GM19468 (cell line): ENCODE results near the gene PHOX2B.

ENCODE experiments used
- ATAC-seq: cut with Tn5 transposase; IDR thresholded peaks from one replicate; pipeline ENCODE4 v1.9.1; 2021; ENCODE audit warnings: mild to moderate bottlenecking, moderate library complexity, moderate number of reproducible peaks; ENCODE audit not compliant: unreplicated experiment; ENCODE audit errors: extremely low read depth

The PHOX2B gene

DNA sequence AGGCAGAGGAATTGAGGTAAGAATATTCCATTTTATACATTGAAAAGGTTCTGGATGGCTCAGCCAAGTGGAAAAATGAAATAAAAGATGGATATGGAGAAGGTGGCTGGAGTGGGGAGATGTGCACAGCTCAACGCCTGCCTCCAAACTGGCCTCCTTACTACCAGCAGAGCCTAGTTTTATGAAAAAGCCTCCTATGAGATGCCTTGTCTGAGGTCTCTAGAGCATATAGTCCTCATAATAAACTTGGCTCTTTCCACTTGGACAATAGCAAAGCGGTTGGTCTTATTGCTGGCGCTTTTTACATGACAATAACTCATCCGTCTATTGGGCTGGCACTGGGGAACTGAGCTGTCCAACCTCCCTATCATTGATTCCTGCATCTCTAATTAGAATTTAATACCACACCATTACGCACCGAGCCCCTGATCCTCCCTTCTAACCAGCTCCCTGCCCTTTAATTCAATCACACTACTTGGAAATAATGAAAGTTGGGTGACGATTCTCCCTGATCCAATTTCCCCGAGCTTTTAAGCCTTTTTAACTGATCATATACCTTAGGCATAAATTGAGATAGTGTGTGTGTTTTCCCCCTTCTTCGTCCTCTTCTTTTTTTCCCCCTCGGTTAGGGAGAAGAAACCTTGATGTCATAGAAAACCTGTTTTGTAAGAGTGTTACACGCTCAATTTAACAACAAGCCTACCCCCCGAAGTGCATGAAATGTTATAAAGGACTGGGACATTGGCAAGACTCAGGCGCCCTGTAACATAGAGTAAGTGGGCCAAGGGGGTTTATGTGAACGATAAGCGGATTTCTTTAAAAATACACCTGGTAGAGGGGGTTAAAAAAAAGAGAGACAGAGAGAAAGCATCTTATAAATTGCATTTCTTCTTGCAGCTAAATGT lies at the start of gene PHOX2B:
TSS of gene PHOX2B (minus strand) at position 155 of the 905 bp plus-strand sequence. CDS start at position 40, 115 bp downstream.
- no peak for ATAC-seq

- ATAC-seq, result no peak
These were observed 48.7 kb upstream of the PHOX2B start for GRCh38 chr4:41797260-41797659.

GRCh38 chr4:41796545-41797210 lies 48.2 kb upstream of the PHOX2B start:
- ATAC-seq, result no peak

DNA sequence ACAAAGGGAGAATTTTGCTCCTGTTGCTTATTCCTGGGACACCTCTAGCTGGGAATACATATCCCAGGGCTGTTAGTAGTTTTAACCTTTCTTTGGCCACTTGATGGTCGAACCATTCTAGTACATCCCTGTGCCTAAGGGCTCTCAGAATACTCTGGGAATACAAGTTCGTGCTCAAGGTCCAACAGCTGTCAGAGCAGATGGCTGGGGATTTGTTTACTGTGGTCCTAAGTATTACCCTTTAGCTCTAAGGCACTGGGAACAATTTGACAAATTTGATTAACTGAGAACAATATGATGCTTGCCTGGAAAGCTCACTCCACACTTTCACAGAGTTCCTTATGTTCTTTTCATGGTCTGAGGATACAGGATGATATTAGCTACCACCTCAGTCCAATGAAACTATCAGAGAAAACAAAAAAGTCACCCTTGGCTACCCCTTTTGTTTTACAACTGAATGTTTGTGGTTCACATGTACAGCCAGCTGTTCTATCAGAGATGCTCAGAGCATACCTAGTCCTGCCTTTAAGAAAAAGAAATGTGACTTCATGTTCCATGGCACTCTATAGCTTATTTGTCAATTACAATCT lies 47.4 kb upstream of the PHOX2B start:
- no peak for ATAC-seq

- ATAC-seq, result no peak
These were observed 43.6 kb upstream of the PHOX2B start for GRCh38 chr4:41792166-41792565.

- ATAC-seq, result no peak
These were observed 43.0 kb upstream of the PHOX2B start for GRCh38 chr4:41791557-41791956.

GRCh38 chr4:41787931-41788330 lies 39.4 kb upstream of the PHOX2B start:
- no peak for ATAC-seq

DNA sequence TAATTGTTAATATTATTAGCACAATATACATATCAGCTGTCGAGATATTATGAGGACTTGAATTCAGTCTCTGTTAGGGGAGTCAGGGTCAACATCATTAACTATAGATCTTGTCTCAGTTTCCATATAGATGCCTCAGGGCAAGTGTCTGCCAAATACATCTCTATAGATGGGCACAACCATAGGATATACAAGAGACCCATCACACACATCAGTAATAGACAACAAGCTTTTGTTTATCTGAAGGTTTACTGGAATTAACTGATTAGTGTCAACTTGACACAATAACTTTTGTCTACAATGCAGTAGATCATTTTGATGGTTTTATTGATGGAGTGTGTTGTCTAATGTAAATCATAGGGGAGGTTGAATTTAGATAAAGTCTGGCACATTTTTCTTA lies 37.1 kb upstream of the PHOX2B start:
- ATAC-seq, result no peak

DNA sequence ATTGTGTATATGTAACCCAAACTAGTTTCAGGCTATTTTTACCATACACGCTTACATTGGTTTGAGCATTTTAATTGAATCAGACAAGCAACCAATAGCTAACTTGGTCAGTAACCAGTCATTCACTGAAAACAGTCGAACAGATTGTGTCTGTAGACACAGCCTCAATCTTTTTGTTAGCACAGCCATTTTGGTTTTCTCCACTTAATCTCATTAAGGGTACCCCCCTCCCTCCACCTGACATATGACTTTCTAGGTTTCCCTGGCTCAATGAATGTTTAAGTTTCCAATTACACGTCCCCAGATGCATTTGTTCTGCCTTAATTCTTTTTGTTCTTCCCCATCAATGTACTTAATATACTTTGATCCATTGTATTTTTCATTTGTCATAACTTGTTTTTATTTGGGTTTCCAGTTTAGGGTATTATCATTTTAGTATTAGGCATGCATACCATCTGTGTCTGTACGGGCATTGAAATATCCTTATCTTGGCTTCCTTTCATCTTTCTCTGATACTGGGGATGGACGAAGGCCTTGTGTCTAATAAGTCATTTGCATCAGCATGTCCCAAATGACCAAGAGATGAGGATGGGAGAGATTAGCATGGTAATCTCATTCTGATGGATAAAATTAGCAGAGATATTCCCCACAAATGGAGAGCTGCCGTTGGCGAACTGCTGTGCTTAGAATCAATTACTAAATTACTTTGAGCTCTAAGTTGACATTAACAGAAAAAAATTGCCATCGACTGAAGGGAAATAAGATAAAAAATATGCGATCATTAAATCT lies 35.9 kb upstream of the PHOX2B start:
- no peak for ATAC-seq

GRCh38 chr4:41776466-41776865 lies 27.9 kb upstream of the PHOX2B start:
- no peak for ATAC-seq

DNA sequence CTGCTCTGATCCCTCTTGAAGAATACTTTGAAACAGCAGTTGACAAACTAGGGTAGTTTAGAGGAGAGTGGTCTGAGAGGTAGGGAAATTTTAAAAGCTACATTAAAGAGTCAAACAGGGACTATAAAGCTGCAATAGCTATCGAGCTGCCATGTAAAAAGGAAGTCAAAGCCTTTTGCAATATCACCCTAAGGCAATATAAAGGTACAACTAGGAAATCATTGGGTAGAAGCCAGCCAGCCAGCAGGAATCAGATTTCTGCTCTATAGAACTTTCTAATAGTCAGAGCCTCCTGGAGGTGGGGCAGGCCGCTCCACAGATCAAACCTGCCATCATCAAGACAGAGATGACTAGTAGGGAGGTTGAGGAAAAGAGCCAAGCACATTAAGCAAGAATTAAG lies 15.2 kb upstream of the PHOX2B start:
- ATAC-seq, result no peak

DNA sequence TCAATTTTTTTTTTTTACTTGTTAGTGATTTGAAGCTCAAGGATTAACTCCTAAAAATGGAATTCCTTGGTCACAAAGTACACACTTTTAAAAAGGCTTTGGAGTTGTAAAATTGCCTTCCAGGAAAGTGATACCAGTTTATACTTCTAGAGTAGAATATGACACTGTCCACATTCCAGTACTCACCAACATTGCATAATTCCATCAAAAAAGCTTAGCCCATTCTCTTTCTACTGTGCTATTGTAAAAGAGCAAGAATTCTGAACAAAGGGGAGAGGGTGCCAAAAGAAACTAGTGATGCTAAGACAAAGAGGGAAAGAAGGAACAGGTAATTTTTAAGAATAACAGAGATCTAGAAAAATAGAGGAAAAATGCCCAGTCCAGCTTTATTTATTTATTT lies 10.4 kb upstream of the PHOX2B start:
- no peak for ATAC-seq

DNA sequence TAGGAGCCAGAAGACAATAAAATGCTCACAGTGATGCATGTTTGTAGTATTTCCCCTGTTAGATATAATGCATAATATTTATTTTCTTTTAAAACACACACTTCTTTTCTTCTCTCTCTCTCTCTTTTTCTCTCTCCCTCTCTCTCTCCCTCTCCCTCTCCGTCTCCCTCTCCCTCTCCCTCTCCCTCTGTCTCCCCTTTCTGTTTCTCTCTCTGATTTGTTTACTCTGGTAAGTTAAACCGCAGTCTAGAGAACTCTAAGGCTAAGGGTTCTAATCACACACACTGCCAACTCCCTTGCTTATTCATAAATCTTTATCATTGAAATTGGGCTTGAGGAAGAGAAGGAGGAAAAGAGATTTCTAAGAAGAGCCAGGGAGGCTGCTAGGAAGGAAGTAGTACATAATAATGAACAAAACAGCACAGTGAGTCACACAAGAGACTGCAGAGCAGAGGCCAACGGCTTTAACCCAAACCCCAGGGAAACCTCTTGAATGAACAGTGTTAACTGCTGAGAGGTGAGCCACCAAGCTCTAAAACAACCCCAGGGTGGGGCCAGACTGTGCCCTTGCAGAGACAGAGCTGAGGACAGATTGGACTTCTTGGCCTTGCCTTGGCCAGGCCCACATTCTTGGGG lies 9.1 kb upstream of the PHOX2B start:
- no peak for ATAC-seq

GRCh38 chr4:41753942-41754341 lies 5.4 kb upstream of the PHOX2B start:
- no peak for ATAC-seq

DNA sequence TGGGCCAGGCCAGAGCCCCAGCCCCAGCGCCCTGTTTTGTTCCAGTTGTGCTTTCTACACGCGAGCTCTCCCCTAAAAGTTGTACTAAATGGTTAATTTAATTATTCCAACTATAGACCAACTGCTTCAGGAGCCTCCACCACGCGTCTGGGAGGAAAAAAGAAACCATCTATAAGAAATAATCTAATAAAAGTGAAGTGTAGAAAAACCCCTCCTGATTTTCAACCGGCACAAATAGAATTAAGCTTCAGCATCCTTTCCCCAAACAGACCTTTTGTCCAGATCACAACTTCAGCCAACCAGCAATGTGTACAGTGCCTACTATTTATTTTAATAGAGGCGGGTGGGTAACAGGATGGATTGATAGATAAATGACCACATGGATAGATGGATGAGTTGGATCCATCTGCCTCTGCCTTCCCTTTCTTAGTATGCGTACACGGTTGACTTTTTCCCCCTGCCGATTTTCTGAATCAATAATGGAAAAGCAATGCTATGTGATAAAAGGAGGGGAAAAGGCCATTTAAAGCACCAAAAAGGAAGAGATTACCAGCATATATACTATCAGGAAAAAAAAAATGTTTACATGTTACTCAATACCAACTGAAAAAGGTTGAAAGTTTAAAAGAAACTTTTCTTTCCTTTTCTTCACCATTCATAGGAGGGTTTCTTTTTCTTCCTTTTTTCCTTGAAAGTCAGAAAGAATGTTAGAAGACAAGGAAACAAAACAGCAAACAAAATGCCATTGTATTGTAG lies 3.7 kb upstream of the PHOX2B start:
- no peak for ATAC-seq

GRCh38 chr4:41751449-41752061 lies 3.0 kb upstream of the PHOX2B start:
- no peak for ATAC-seq

DNA sequence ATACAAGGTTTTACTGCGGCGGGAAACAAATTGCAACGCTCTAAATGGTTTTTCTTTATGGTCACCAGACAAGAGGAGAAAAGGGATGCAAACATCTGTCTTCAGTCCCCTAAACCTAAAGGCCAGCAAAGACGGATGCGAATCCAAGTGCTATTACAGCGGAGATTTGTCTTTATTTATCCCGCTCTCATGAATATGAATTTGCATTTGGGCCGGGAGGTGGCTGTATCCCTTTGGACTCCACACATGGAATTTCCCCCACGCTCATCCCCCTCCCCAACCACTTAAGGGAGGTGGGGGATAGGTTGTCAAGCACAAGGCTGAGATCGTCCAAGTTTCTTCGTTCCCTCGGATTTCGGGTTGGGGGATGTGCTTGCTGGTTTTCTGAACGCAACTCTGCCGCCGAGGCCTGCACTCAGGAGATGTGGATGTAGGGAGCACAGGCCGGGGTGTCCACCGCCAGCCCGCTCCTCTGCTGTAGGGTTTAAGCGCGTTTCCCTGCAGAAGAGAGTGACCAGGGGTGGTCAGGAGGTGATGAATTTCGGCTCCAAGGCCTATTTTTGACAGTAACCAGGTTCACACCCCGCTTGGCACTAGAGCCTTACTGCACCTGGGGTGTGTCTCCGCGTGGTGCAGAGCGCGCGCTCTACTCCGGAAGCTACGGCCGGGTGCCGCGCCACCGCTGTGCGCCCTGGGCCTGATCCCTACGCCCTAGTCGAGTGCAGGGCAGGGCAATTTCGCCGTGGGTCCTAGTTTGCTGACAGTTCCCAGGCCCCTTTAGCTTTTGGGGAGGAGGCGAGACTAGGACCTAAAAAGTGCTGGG lies 2.3 kb upstream of the PHOX2B start:
- no peak for ATAC-seq

DNA sequence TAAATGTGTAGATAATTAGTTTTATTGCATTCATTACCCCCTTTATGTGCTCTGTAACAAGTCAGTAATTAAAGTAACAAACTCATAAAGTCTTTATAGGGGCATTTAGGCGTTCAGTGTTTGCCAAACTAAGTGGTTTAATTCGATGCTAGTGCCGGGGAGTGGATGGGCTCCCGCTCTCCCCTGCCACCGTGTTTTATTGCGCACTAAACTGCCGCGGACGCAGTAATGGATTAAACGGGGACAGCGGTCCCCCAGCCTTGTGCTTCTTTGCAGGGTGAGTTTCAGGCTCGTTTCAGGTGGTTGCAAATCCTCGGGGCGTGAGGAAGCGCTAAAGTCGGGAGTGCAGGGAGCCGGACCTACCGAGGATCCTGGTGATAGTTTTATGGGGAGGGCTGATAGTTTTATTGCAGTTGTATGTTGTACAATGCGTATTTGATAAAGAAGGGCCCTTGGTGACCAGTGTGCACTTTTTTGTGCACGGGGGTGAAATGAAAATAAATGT lies 1.6 kb upstream of the PHOX2B start:
- no peak for ATAC-seq
